Common myeloid progenitor, CD34-positive (primary cell): ENCODE measurements around the gene PPFIA1.

ENCODE experiments used
- CTCF ChIA-PET: fragments of 350-600 bp; sonication (Branson Sonifier 250); formaldehyde crosslinking; loops from one replicate; lab custom pipeline; 2021; ENCODE audit warnings: antibody characterized with exemption; lab: Charles Lee
- POLR2A ChIA-PET: fragments of 350-600 bp; sonication (Branson Sonifier 250); formaldehyde crosslinking; loops from one replicate; lab custom pipeline; 2021; ENCODE audit warnings: antibody characterized with exemption; lab: Charles Lee
- DNase-seq, 3 donors: peaks; one replicate each; pipeline versions ENCODE4 v3.0.0 to v3.0.0-alpha.2; 2013
- H3K27ac ChIP-seq, 2 experiments: 1 replicate in 1 of 2; 2 replicates in 1 of 2; pipeline ENCODE4 v1.7.0; 2013; ENCODE audit warnings: inconsistent platforms in 2 of 2, low read length in 2 of 2, mild to moderate bottlenecking in 2 of 2, low read depth in 1 of 2, moderate library complexity in 1 of 2; ENCODE audit not compliant: severe bottlenecking in 2 of 2, insufficient read depth in 1 of 2, poor library complexity in 1 of 2
- H3K27me3 ChIP-seq, 5 experiments: replicated peaks in 2 of 5; 1 replicate in 3 of 5; 2 replicates in 2 of 5; pipeline versions ENCODE4 v1.6.1 to v1.7.0; 2013; ENCODE audit warnings: low read length in 4 of 5, mild to moderate bottlenecking in 2 of 5, moderate library complexity in 2 of 5, inconsistent platforms in 1 of 5; ENCODE audit not compliant: insufficient read depth in 5 of 5, control insufficient read depth in 4 of 5
- H3K36me3 ChIP-seq, 4 experiments: 1 replicate in 2 of 4; 2 replicates in 2 of 4; pipeline versions ENCODE4 v1.6.1 to v1.7.0; 2013; ENCODE audit warnings: low read length in 3 of 4, control low read depth in 1 of 4, mild to moderate bottlenecking in 1 of 4; ENCODE audit not compliant: control insufficient read depth in 4 of 4, insufficient read depth in 4 of 4
- H3K4me1 ChIP-seq, 4 experiments: 1 replicate in 3 of 4; 2 replicates in 1 of 4; pipeline versions ENCODE4 v1.6.1 to v1.7.1; 2013; ENCODE audit warnings: low read length in 3 of 4, mild to moderate bottlenecking in 3 of 4, control low read depth in 1 of 4, inconsistent platforms in 1 of 4, moderate library complexity in 1 of 4; ENCODE audit not compliant: control insufficient read depth in 4 of 4, insufficient read depth in 4 of 4; ENCODE audit errors: control extremely low read depth in 1 of 4
- H3K4me3 ChIP-seq, 7 experiments: 1 replicate in 4 of 7; 2 replicates in 3 of 7; pipeline versions ENCODE4 v1.5.1 to v1.7.0; 2013; ENCODE audit warnings: mild to moderate bottlenecking in 7 of 7, low read length in 6 of 7, moderate library complexity in 6 of 7, inconsistent platforms in 2 of 7, low read depth in 2 of 7, control low read depth in 1 of 7; ENCODE audit not compliant: insufficient read depth in 4 of 7, control insufficient read depth in 1 of 7; ENCODE audit errors: extremely low read depth in 1 of 7
- H3K9me3 ChIP-seq, 5 experiments: 1 replicate in 4 of 5; 2 replicates in 1 of 5; pipeline versions ENCODE4 v1.6.1 to v1.7.1; 2013; ENCODE audit warnings: low read length in 4 of 5, mild to moderate bottlenecking in 2 of 5, inconsistent platforms in 1 of 5, low read depth in 1 of 5, moderate library complexity in 1 of 5; ENCODE audit not compliant: control insufficient read depth in 4 of 5, insufficient read depth in 2 of 5; ENCODE audit errors: control extremely low read depth in 1 of 5
- WGBS: methylation state at CpG from one replicate; pipeline ENCODE4 v1.1.5; 2013; ENCODE audit not compliant: insufficient coverage; 5-methylcytosine and 5-hydroxymethylcytosine counted together

PPFIA1 gene

GRCh38 chr11:70418130-70418529, 147.6 kb downstream of the PPFIA1 start:
- H3K27ac ChIP-seq: no peak overlapping the region
- H3K4me1 ChIP-seq: peaks cover 0 to 16% (median 3%) of the 10 kb centered on the region in 4 experiments
- CTCF ChIA-PET: interaction anchor here (0.8 to 1.8 kb wide), 3 partner anchors 9 to 51 kb away, joined by 3 to 6 read pairs (median 3); no protein-coding TSS in a partner anchor
- H3K9me3 ChIP-seq: no peaks in the 10 kb centered on the region
- H3K36me3 ChIP-seq: no peaks in the 10 kb centered on the region
- no peak overlapping the region for H3K4me3 ChIP-seq
- 97% methylated on average over 12 of the region's 12 CpGs for WGBS
- H3K27me3 ChIP-seq: peaks cover 0 to 24% (median 7%) of the 10 kb centered on the region in 5 experiments
- POLR2A ChIA-PET: no interaction called here
- DNase-seq: no peak

- H3K4me1 ChIP-seq: peaks cover 0 to 27% (median 13%) of the 10 kb centered on the region in 4 experiments
- H3K27ac ChIP-seq: peak overlapping the region in 1 of 2 experiments; percentile 43
- peaks cover 0 to 16% (median 6%) of the 10 kb centered on the region in 5 experiments for H3K27me3 ChIP-seq
- POLR2A ChIA-PET: interaction anchor here (0.5 kb wide), 1 partner anchor 17 kb away, joined by 3 read pairs; no protein-coding TSS in a partner anchor
- no peak overlapping the region for H3K4me3 ChIP-seq
- no peaks in the 10 kb centered on the region for H3K36me3 ChIP-seq
- 95% methylated on average over 14 of the region's 17 CpGs for whole genome bisulfite sequencing
- CTCF ChIA-PET: interaction anchor here (1.0 kb wide), 1 partner anchor 20 kb away, joined by 3 read pairs; no protein-coding TSS in a partner anchor
- no peak for DNase-seq
- no peaks in the 10 kb centered on the region for H3K9me3 ChIP-seq
Measured at GRCh38 chr11:70419307-70420007, 149.0 kb downstream of the PPFIA1 start.

DNA sequence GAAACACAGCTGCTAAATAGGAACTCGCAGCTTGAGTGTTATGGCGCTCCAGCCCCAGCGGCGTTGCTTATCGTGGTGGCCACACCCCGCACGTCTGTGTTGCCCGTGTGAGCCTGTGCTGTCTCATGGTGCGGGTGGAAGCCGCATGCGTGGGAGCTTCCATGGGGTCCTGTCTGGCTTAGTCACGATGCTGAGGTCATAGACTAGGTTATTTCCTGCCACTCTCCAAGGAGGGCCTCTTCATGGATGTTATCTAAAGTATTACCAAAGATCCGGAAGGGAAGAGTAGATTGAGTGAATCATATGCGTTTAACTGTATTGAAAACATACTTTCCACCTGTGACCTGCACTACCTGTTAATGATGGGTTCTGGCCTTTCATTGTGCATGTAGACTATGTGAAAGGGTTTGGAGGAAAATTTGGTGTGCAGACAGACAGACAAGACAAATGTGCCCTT, 149.5 kb downstream of the PPFIA1 start:
- Histone ChIP-seq H3K27ac (no peak overlapping the region), H3K4me1 (peaks cover 0 to 31% (median 16%) of the 10 kb centered on the region in 4 experiments), H3K36me3 (no peaks in the 10 kb centered on the region), H3K4me3 (no peak overlapping the region), H3K9me3 (no peaks in the 10 kb centered on the region), H3K27me3 (peaks cover 0 to 11% (median 2%) of the 10 kb centered on the region in 5 experiments)
- DNase-seq: peak in 1 of 3 donors; percentile 46
- 96% methylated on average over 13 of the region's 14 CpGs for WGBS
- ChIA-PET POLR2A (no interaction called here), CTCF (interaction anchor here (1.0 kb wide), 1 partner anchor 19 kb away, joined by 3 read pairs; no protein-coding TSS in a partner anchor)

- ChIA-PET POLR2A (no interaction called here), CTCF (interaction anchor here (1.0 kb wide), 2 partner anchors 19 to 192 kb away, joined by 3 read pairs; no protein-coding TSS in a partner anchor)
- DNase-seq: no peak
- H3K4me3 ChIP-seq: no peak overlapping the region
- no peak overlapping the region for H3K27ac ChIP-seq
- H3K4me1 ChIP-seq: peaks cover 0 to 28% (median 15%) of the 10 kb centered on the region in 4 experiments
- 100% methylated on average over 5 of the region's 9 CpGs for WGBS
- H3K9me3 ChIP-seq: no peaks in the 10 kb centered on the region
- H3K36me3 ChIP-seq: no peaks in the 10 kb centered on the region
- peaks cover 0 to 7% (median 2%) of the 10 kb centered on the region in 5 experiments for H3K27me3 ChIP-seq
Measured at GRCh38 chr11:70420496-70420895, 150.0 kb downstream of the PPFIA1 start.

GRCh38 chr11:70421123-70421522, 150.6 kb downstream of the PPFIA1 start:
- DNase-seq: peak; percentile 30 to 66 (median 65)
- H3K36me3 ChIP-seq: no peaks in the 10 kb centered on the region
- peaks cover 0 to 22% (median 13%) of the 10 kb centered on the region in 4 experiments for H3K4me1 ChIP-seq
- ChIA-PET CTCF (interaction anchor here (1.0 to 1.5 kb wide), 2 partner anchors 16 to 193 kb away, joined by 3 to 4 read pairs; no protein-coding TSS in a partner anchor), POLR2A (no interaction called here)
- H3K27ac ChIP-seq: no peak overlapping the region
- no peaks in the 10 kb centered on the region for H3K9me3 ChIP-seq
- 55% methylated on average over 13 of the region's 13 CpGs for WGBS
- H3K27me3 ChIP-seq: peaks cover 0 to 5% (median 2%) of the 10 kb centered on the region in 5 experiments
- H3K4me3 ChIP-seq: no peak overlapping the region

DNA sequence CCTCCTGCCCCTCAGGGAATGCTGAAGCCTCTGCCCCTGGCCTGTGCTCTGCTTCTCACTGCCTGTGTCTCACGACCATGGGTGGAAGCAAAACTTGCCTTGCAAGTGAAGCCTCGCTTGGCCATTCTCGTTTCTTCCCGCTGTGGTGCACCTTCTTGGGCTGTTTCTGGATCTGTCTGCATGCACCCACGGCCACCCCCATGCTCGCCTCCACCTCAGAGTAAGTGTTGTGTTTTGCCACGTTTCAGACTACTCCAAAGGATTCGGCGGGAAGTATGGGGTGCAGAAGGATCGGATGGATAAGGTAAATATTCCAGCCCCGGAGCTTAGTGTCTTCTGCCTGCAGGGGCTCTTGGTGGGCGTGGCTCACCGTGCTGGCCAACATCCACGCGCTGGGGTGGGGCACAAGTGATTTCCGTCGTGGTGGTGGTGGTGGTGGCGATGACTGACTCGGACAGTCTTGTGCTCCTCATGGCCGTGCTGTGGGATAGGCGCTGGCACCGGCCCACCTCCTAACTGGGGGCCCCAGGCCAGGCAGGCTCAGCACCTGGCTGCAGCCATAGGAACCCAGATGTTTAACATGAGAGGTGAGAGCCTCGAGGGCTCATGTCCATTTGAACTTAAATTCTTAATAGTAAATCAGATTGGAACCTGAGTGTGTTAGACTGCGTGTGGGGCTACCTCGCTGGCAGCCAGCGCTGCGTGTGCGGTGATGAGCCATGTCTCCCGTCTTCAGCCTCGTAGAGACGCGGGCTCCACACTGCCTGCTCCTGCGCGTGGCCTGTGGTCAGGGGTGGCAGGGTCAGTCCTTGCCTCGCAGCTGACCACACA, 152.4 kb downstream of the PPFIA1 start:
- ChIA-PET POLR2A (no interaction called here), CTCF (interaction anchor here (1.3 kb wide), 1 partner anchor 10 kb away, joined by 4 read pairs; no protein-coding TSS in a partner anchor)
- Histone ChIP-seq H3K27me3 (peaks cover 0 to 5% (median 2%) of the 10 kb centered on the region in 5 experiments), H3K9me3 (no peaks in the 10 kb centered on the region), H3K4me3 (no peak overlapping the region), H3K27ac (no peak overlapping the region), H3K4me1 (peaks cover 0 to 20% (median 13%) of the 10 kb centered on the region in 4 experiments), H3K36me3 (no peaks in the 10 kb centered on the region)
- over 99% methylated on average over 26 of the region's 35 CpGs for WGBS
- DNase-seq: no peak
